KOPT-K1 (cell line): Measurements from ENCODE around the gene EPPIN.
"Not testable (repeated sequence)": the region's sequence is repeated elsewhere in the genome, so short reads cannot be mapped to it uniquely, and the experiment has no call there.

Source experiments
- H3K27ac ChIP-seq: fragments of 200-600 bp; sonication (generic); 2 replicates; pipeline ENCODE4 v1.5.1; 2016; ENCODE audit warnings: antibody characterized with exemption, mild to moderate bottlenecking, low read depth, low read length; ENCODE audit not compliant: poor library complexity, severe bottlenecking
- H3K36me3 ChIP-seq: fragments of 200-600 bp; sonication (generic); 2 replicates; pipeline ENCODE4 v1.5.1; 2017; ENCODE audit warnings: antibody characterized with exemption, mild to moderate bottlenecking, low read length, moderate library complexity; ENCODE audit not compliant: insufficient read depth
- H3K9me3 ChIP-seq: fragments of 200-600 bp; sonication (generic); 2 replicates; pipeline ENCODE4 v1.5.1; 2017; ENCODE audit warnings: antibody characterized with exemption, low read length, mild to moderate bottlenecking; ENCODE audit not compliant: insufficient read depth, poor library complexity, severe bottlenecking

EPPIN gene

DNA sequence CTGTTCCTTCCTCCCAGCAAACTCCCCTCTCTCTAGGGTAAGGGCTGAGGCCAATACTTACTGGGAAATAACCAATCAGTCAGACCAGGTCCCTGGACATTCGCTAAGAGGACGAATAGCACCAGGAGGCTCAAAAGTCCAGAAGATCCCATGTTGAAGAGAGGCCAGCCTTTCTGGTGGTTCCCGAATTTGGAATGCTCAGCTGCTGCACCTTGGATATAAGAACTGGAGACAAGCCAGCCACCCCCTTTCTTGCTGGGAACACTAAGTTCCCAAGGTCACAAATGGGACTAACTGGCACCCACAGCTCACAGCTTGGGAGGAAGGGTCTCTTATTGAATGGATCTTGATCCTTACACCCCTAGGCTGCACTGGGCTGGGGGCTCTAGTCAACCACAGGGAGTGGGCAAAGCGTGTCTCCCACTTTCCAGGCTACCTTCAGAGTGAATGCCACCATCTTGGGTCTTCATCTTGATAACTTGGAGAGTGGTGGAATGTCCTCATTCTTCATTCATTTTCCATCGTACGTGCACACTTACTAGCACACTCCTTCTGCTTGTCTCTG lies at the start of gene EPPIN:
Gene EPPIN, minus strand, starts transcription at position 196 of the 565 bp plus-strand sequence. Its CDS starts 44 bp downstream, at position 152.
- no peak within 1 kb of the TSS for H3K27ac ChIP-seq
- no peaks in the 10 kb centered on the region for H3K36me3 ChIP-seq
- H3K9me3 ChIP-seq = no peaks in the 10 kb centered on the region

DNA sequence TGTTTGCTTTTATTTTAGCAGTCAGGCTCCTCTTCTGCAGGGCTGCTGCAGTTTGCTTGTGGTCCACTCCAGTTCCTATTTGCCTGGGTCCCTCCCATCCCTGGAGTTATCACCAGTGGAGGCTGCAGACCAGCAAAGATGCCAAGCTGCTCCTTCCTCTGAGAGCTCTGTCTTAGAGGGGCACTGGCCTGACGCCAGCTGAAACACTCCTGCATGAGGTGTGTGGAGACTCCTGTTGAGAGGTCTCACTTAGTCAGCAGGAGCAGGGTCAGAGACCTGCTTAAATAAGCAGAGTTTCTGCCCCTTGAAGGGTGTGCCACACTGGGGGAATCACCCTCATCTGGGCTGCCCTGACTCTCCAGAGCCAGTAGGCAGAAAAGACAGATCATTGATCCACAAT lies 48.0 kb upstream of the EPPIN start:
- Histone ChIP-seq H3K27ac (no peak overlapping the region), H3K36me3 (no peaks in the 10 kb centered on the region), H3K9me3 (no peaks in the 10 kb centered on the region)

- Histone ChIP-seq H3K9me3 (no peaks in the 10 kb centered on the region), H3K36me3 (no peaks in the 10 kb centered on the region), H3K27ac (no peak overlapping the region)
Observed at GRCh38 chr20:45593498-45593897, 46.3 kb upstream of the EPPIN start.

- no peaks in the 10 kb centered on the region for H3K9me3 ChIP-seq
- H3K36me3 ChIP-seq = no peaks in the 10 kb centered on the region
- H3K27ac ChIP-seq = no peak overlapping the region
Observed at GRCh38 chr20:45592574-45593189, 45.5 kb upstream of the EPPIN start.

- Histone ChIP-seq H3K9me3 (no peaks in the 10 kb centered on the region), H3K27ac (no peak overlapping the region), H3K36me3 (no peaks in the 10 kb centered on the region)
Observed at GRCh38 chr20:45589725-45590124, 42.5 kb upstream of the EPPIN start.

GRCh38 chr20:45588800-45589199 lies 41.6 kb upstream of the EPPIN start:
- H3K27ac ChIP-seq = no peak overlapping the region

DNA sequence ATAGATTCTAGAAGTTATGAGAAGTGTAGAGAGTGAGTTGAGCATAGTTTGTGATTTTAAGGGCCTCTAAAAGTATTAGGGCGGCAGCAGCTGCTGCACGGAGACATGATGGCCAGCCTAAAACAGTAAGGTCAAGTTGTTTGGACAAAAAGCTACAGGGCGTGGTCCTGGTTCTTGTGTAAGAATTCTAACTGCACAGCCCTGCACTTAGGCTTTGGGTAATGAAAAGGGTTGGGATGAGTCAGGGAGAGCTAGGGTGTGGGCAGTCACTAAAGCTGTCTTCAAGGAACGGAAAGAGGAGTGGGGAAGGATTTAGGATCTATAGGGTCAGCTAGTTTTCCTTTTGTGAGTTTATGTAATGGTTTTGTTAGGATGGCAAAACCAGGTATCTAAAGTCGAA lies 38.8 kb upstream of the EPPIN start:
- not testable (repeated sequence) for H3K36me3 ChIP-seq, H3K27ac ChIP-seq, H3K9me3 ChIP-seq

More at GRCh38 chr20:45588800-45589199, 41.6 kb upstream of the EPPIN start:
- Histone ChIP-seq H3K36me3 (no peaks in the 10 kb centered on the region), H3K9me3 (no peaks in the 10 kb centered on the region)

- H3K9me3 ChIP-seq, H3K36me3 ChIP-seq, H3K27ac ChIP-seq: not testable (repeated sequence)
Observed at GRCh38 chr20:45584294-45584693, 37.1 kb upstream of the EPPIN start.

DNA sequence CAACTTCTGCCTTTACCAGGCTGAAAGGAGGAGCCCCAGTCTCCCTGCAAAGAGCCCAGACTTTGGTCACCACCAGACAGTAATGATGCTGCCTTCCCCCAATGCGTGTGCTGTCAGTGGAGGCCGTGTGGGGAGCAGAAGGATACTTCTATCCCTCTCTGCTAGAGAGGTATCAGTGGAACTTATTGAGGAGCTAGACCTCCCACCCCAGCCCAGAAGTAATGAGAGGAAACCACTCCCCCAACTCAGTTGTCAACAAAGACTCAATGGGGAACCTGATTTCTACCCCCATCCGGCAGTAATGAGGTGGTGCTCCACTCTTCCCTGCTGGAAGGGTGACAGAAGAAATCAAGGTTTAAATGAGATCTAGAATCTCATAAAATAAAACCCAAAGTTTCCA lies 36.3 kb upstream of the EPPIN start:
- Histone ChIP-seq H3K36me3 (no peaks in the 10 kb centered on the region), H3K9me3 (no peaks in the 10 kb centered on the region), H3K27ac (no peak overlapping the region)

- no peaks in the 10 kb centered on the region for H3K36me3 ChIP-seq
- H3K27ac ChIP-seq = no peak overlapping the region
- H3K9me3 ChIP-seq = no peaks in the 10 kb centered on the region
Observed at GRCh38 chr20:45581702-45582101, 34.5 kb upstream of the EPPIN start.

- H3K27ac ChIP-seq = no peak within 1 kb of the TSS
Observed at GRCh38 chr20:45579184-45579583, 32.0 kb upstream of the EPPIN start, which contains the start of gene WFDC8. Gene WFDC8, minus strand, starts transcription at chr20:45579284. Its CDS starts 37 bp downstream, at chr20:45579247.

DNA sequence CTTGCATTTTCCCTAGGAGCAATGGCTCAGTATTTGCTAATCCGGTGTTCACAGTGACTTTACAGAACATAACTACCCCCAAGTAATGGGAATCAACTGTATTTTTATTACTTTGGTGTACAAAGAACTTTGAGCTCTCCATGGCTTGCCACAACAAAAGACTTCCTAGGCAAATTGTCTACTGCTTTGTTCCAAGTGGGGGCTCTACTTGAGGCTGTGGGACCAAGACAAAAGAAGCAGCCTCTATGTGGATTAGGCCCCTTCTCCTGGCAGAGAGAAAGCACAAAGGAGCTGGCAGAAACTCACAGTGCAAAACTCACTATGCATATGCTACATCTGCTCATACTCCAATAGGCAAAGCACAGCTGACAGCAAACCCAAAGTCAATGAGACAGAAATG lies 31.0 kb upstream of the EPPIN start:
- no peaks in the 10 kb centered on the region for H3K9me3 ChIP-seq
- H3K27ac ChIP-seq = no peak overlapping the region
- H3K36me3 ChIP-seq = no peaks in the 10 kb centered on the region

More at GRCh38 chr20:45579184-45579583, 32.0 kb upstream of the EPPIN start, which contains the start of gene WFDC8:
- no peaks in the 10 kb centered on the region for H3K36me3 ChIP-seq
- H3K9me3 ChIP-seq = no peaks in the 10 kb centered on the region

GRCh38 chr20:45576995-45577394 lies 29.8 kb upstream of the EPPIN start:
- H3K9me3 ChIP-seq = no peaks in the 10 kb centered on the region

GRCh38 chr20:45575931-45576330 lies 28.7 kb upstream of the EPPIN start:
- no peaks in the 10 kb centered on the region for H3K36me3 ChIP-seq
- no peak overlapping the region for H3K27ac ChIP-seq
- H3K9me3 ChIP-seq = no peaks in the 10 kb centered on the region

More at GRCh38 chr20:45576995-45577394, 29.8 kb upstream of the EPPIN start:
- no peak overlapping the region for H3K27ac ChIP-seq
- no peaks in the 10 kb centered on the region for H3K36me3 ChIP-seq

GRCh38 chr20:45569650-45570049 lies 22.4 kb upstream of the EPPIN start:
- H3K9me3 ChIP-seq, H3K36me3 ChIP-seq, H3K27ac ChIP-seq: not testable (repeated sequence)

GRCh38 chr20:45564760-45565276 lies 17.6 kb upstream of the EPPIN start:
- no peaks in the 10 kb centered on the region for H3K36me3 ChIP-seq

More at GRCh38 chr20:45564760-45565276, 17.6 kb upstream of the EPPIN start:
- H3K9me3 ChIP-seq = peaks cover 4% of the 10 kb centered on the region
- no peak overlapping the region for H3K27ac ChIP-seq
